DMS53 (cell line): Measurements from ENCODE around the gene CAPN7.
A peak's percentile ranks its signal among the peaks of the same experiment; 100 is the strongest.

Experiments
- DNase-seq: peaks from one replicate; lab custom pipeline; 2025; lab: John Stamatoyannopoulos, UW

CAPN7 gene

DNA sequence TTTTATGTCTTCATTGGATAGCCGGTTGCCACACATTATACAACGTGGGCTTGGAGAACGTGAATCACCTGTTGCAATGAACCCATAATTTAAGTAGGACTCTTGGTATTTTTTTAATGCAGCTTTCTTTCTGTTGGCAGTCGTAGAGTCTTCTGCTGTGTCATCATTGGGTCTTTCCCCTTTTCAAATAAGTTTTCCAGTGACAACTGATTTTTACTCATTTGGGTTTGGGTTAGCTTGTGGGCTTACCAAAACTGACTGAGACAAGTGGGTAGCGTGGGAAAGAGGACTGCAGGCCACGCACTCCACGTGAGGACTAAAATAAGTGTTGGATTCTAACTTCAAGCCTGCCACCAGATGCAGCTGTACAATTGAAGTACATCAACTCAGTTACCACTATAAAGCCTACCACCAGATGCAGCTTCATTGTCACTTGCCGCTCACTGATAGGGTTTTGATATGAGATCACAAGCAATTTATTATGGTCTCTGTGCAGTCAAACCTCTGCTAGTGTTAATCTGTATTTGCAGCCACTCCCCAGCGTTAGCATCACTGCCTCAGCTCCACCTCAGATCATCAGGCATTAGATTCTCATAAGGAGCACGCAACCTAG, 6.4 kb upstream of the CAPN7 start:
- DNase-seq: no peak

DNA sequence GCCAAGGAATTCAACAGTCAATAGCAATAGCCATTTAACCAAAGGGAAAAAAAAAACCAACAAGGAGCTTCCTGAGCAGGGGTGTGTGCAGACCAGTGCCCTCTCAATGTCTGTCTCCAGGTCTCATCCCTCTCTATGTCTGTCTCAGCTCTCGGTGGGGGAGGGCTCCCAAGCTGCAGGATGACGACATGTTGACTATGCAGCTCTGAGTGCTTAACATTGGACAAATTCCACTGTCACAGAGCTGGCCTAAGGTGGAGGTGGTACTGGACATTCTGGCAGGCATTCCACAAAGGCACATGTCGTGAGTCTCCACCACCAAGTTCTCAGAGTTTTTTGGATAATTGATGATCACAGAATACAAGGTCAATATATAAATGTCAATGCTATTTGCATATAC, 2.0 kb upstream of the CAPN7 start:
- no peak for DNase-seq

GRCh38 chr3:15205482-15205933, 538 bp upstream of the CAPN7 start:
- DNase-seq: no peak

- no peak for DNase-seq
These were observed 873 bp downstream of the CAPN7 start for GRCh38 chr3:15206662-15207576.

GRCh38 chr3:15207836-15208504, 1.9 kb downstream of the CAPN7 start:
- DNase-seq: no peak

GRCh38 chr3:15211937-15212336, 5.9 kb downstream of the CAPN7 start:
- no peak for DNase-seq

DNA sequence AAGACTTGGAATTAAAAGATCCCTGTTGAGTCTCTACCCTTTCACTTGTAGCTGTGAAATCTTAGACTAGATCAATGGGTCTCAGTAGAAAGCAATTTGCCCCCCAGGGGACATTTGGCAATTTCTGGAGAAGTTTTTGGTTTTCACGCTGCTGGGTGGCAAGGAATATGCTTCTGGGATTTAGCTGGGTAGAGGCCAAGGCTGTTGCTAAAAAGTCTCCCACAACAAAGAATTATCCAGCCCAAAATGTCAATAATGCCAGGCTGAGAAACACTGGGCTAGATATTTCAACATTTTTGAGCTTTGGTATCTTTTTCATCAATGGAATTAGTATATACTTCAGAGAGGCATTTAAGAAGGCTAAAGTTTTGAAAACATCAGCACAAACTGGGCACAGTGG, 8.7 kb downstream of the CAPN7 start:
- no peak for DNase-seq

DNA sequence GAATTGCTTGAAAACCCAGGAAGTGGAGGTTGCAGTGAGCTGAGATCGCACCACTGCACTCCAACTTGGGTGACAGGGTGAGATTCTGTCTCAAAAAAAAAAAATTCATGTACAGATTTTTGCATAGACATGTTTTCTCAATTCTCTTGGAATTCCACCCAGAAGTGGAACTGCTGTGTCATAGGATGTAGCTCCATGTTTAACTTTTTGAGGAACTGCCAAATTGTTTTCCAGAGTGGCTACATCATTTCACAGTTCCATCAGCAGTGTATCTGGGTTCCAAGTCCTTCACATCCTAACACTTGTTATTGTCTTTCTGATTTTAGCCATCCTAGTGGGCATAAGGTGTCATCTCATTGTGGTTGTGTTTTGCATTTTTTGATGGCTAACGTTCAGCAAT, 9.9 kb downstream of the CAPN7 start:
- DNase-seq: no peak

DNA sequence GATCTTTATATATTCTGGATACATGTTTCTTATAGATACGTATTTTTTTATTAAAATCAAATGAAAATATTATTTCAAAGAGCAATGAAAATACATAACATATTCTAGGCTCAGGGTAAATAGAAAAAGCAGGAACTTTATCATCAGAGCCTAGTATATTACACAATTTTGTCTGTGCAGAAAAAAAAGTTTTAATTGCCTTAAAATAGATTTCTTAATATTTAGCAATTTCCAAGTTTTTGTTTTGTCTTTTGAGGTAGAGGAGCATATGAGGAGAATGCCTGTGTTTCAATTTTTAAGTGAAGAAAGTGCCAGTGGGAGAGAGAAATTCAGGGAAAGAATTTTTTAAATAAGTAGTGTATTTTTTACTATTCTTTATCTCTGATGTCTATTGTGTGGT, 10.5 kb downstream of the CAPN7 start:
- DNase-seq: no peak

DNA sequence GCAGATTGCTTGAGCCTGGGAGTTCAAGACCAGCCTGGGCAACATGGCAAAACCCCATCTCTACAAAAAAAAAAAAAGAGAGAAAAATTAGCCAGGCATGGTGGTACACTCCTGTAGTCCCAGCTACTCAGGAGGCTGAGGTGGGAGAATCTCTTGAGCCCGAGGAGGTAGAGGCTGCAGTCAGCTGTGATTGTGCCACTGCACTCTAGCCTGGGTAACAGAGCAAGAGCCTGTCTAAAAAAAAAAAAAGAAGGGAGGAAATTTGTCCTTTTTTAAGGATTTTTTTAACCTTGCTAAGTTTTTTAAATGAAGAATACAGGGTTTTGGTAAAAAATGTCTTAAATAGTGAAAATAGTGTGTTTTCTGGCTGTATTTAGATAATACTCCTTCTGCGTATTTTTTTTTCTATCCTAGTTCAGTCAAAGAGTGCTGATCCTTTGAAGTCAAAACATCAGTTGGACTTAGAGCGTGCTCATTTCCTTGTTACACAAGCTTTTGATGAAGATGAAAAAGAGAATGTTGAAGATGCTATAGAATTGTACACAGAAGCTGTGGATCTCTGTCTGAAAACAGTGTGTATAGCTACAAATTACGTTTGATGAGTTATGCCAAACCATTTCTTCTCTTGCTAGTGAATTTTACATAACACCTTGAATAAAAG, 11.1 kb downstream of the CAPN7 start:
- no peak for DNase-seq

- DNase-seq: no peak
These were observed 11.8 kb downstream of the CAPN7 start for GRCh38 chr3:15217841-15218267.

- no peak for DNase-seq
These were observed 12.6 kb downstream of the CAPN7 start for GRCh38 chr3:15218689-15219088.

DNA sequence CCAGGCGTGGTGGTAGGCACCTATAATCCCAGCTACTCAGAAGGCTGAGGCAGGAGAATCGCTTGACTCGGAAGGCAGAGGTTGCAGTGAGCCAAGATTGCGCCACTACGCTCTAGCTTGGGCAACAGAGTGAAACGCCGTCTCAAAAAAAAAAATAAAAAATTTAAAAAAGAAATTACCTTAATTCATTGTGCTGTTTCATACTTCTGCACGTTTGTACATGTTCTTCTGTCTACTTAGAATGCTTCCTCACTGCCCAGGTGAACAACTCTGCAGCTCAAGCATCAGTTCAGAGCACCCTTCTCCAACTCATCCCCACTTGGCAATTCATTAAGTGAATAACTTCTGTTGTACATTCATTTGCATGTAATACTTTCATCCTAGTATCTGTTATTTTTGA, 14.0 kb downstream of the CAPN7 start:
- DNase-seq: no peak

GRCh38 chr3:15220661-15221060, 14.6 kb downstream of the CAPN7 start:
- DNase-seq: no peak

DNA sequence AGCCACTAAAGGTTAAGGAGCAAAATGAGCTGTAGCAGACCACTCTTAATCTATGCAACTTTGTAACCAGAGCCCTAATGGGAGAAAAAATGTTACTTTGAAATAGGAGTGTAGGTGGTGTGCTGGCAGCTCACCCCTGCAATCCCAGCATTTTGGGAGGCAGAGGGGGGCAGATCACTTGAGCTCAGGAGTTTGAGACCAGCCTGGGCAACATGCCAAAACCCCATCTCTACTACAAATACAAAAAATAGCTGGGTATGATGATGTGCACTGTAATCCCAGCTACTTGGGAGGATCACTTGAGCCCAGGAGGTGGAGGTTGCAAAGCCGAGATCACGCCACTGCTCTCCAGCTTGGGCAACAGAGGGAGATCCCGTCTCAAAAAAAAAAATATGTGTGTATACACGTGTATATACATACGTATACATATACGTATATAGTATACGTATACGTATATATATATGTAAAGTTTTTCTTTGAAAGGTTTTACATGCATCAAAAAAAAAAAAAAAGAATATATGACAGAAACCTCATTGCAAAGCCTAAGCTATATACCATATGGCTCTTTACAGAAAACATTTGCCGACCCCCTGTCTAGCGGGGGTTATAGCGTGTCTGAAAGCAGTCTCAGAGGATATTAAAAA, 15.7 kb downstream of the CAPN7 start:
- DNase-seq: no peak

- DNase-seq: peak; percentile 71
These were observed 17.9 kb downstream of the CAPN7 start for GRCh38 chr3:15223685-15224572.

DNA sequence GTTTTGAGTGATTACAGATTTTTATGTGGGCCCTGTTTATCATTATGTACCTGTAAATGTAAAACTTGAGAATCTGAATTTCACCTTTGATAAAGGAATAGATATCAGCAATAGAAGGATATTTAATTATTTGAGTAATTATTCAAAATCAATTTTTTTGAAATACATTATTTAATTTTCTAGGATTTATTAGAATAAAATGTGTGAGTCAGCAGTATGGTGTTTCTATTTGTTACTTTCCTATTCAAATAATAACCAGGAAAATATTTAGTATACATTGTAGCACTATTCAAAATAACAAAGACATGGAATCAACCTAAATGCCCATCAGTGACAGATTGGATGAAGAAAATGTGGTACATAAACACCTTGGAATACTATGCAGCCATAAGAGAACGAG, 22.1 kb downstream of the CAPN7 start:
- no peak for DNase-seq

GRCh38 chr3:15229262-15229661, 23.2 kb downstream of the CAPN7 start:
- no peak for DNase-seq

DNA sequence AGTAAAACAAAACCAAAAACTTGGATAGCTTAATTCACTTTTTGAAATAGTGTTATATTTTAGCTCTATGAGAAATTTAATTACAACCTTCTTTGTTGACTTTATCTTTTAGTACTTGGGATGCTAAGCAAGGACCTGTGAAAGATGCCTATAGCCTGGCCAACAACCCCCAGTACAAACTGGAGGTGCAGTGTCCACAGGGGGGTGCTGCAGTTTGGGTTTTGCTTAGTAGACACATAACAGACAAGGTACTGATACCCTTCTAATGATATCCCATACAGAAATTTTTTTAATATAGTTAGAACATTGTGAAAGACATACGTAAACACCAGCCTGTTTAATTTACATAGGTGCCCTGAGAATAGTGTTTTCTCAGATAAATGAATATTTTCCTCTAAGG, 35.3 kb downstream of the CAPN7 start:
- no peak for DNase-seq

GRCh38 chr3:15243822-15244482, 37.9 kb downstream of the CAPN7 start:
- DNase-seq: no peak
